ENCODE measurements around the gene COL16A1. TPM values are rescaled to one million over a fixed set of nuclear protein-coding genes. Genes with fewer than 3 reads are reported as not detected.

Gene COL16A1
- total RNA-seq, 4 donors from 2014 or later: 76.5 to 292 (median 177) TPM

GRCh38 chr1:31646259-31646960, 57.4 kb downstream of the COL16A1 start:
- intact Hi-C loops (cut with DNase I; ENCODE audit: low total_unique reads): no loop called here
- DNase-seq: no peak
- Histone ChIP-seq H3K4me3 (no peak overlapping the region), H3K27me3 (no peaks in the 10 kb centered on the region), H3K4me1 (peaks cover 10 to 21% of the 10 kb centered on the region in 2 donors), H3K27ac (no peak overlapping the region), H3K36me3 (no peaks in the 10 kb centered on the region), H3K9me3 (no peaks in the 10 kb centered on the region)
- TF ChIP-seq CTCF (IDR thresholded peaks at IDR 0.05): no peak
- TF ChIP-seq POLR2A (IDR thresholded peaks at IDR 0.05): no peak

GRCh38 chr1:31645274-31645568, 58.6 kb downstream of the COL16A1 start:
- Histone ChIP-seq H3K9me3 (no peaks in the 10 kb centered on the region), H3K27ac (peak overlapping the region; percentile 90 to 92), H3K36me3 (no peaks in the 10 kb centered on the region), H3K4me1 (peaks cover 10 to 21% of the 10 kb centered on the region in 2 donors), H3K4me3 (peak overlapping the region; percentile 82 to 87), H3K27me3 (no peaks in the 10 kb centered on the region)
- TF ChIP-seq CTCF (IDR thresholded peaks at IDR 0.05): no peak
- TF ChIP-seq POLR2A (IDR thresholded peaks at IDR 0.05): peak in 1 of 2 donors; percentile 1
- intact Hi-C loops (cut with DNase I; ENCODE audit: low total_unique reads): no loop called here
- DNase-seq: no peak

- Histone ChIP-seq H3K36me3 (no peaks in the 10 kb centered on the region), H3K27me3 (no peaks in the 10 kb centered on the region), H3K9me3 (no peaks in the 10 kb centered on the region), H3K27ac (peak within 1 kb of the TSS; percentile 90 to 92), H3K4me1 (peaks cover 10 to 21% of the 10 kb centered on the region in 2 donors), H3K4me3 (peak within 1 kb of the TSS; percentile 82 to 87)
- peak; percentile 99 for DNase-seq
- intact Hi-C loops (cut with DNase I; ENCODE audit: low total_unique reads): no loop called here
- TF ChIP-seq CTCF (IDR thresholded peaks at IDR 0.05) (no peak), POLR2A (IDR thresholded peaks at IDR 0.05) (peak; percentile 63 to 86)
Observed at GRCh38 chr1:31644560-31645273, 59.1 kb downstream of the COL16A1 start, which contains the start of gene PEF1. TSS of gene PEF1 (minus strand) at chr1:31644876. CDS start at chr1:31644864, 12 bp downstream.

- H3K27me3 ChIP-seq: no peaks in the 10 kb centered on the region
- intact Hi-C loops (cut with DNase I; ENCODE audit: low total_unique reads): no loop called here
- H3K4me1 ChIP-seq: peaks cover 10 to 21% of the 10 kb centered on the region in 2 donors
- DNase-seq: no peak
- no peak for TF ChIP-seq CTCF (IDR thresholded peaks at IDR 0.05)
- TF ChIP-seq POLR2A (IDR thresholded peaks at IDR 0.05): no peak
- no peaks in the 10 kb centered on the region for H3K9me3 ChIP-seq
- no peaks in the 10 kb centered on the region for H3K36me3 ChIP-seq
- H3K27ac ChIP-seq: peak overlapping the region; percentile 90 to 92
- peak overlapping the region; percentile 82 to 87 for H3K4me3 ChIP-seq
Observed at GRCh38 chr1:31643976-31644559, 59.7 kb downstream of the COL16A1 start.

GRCh38 chr1:31642897-31643296, 60.9 kb downstream of the COL16A1 start:
- no peak overlapping the region for H3K4me3 ChIP-seq
- no peaks in the 10 kb centered on the region for H3K27me3 ChIP-seq
- DNase-seq: no peak
- H3K36me3 ChIP-seq: no peaks in the 10 kb centered on the region
- TF ChIP-seq POLR2A (IDR thresholded peaks at IDR 0.05): no peak
- no peak for TF ChIP-seq CTCF (IDR thresholded peaks at IDR 0.05)
- H3K4me1 ChIP-seq: peaks cover 10 to 21% of the 10 kb centered on the region in 2 donors
- H3K27ac ChIP-seq: no peak overlapping the region
- intact Hi-C loops (cut with DNase I; ENCODE audit: low total_unique reads): no loop called here
- no peaks in the 10 kb centered on the region for H3K9me3 ChIP-seq

Data from uterus (tissue), 4 donors.